DND-41 (cell line): ENCODE measurements around the gene ZNF217.
"Not testable (repeated sequence)": the region's sequence is repeated elsewhere in the genome, so short reads cannot be mapped to it uniquely, and the experiment has no call there.

Source experiments
- ATAC-seq: fragments of 200-7000 bp; cut with Tn5 transposase; 3 replicates; pipeline ENCODE4 v1.9.1; 2021; ENCODE audit warnings: low read depth; ENCODE audit not compliant: insufficient read depth
- DNase-seq: peaks from one replicate; pipeline ENCODE4 v3.0.0-alpha.2; 2020
- H2AFZ ChIP-seq: 2 replicates; pipeline ENCODE4 v1.6.0; 2012; ENCODE audit warnings: low read depth, low read length
- H3K27ac ChIP-seq: 2 replicates; pipeline ENCODE4 v1.5.1; 2012; ENCODE audit warnings: low read length, inconsistent platforms
- H3K27me3 ChIP-seq: fragments of 200-600 bp; sonication (generic); 2 replicates; pipeline ENCODE4 v1.6.0; 2012; ENCODE audit warnings: low read length, mild to moderate bottlenecking, inconsistent platforms; ENCODE audit not compliant: insufficient read depth, poor library complexity
- H3K36me3 ChIP-seq: 2 replicates; pipeline ENCODE4 v1.5.1; 2012; ENCODE audit warnings: low read length, inconsistent platforms; ENCODE audit not compliant: insufficient read depth
- H3K4me1 ChIP-seq: 2 replicates; pipeline ENCODE4 v1.5.1; 2012; ENCODE audit warnings: mild to moderate bottlenecking, low read length; ENCODE audit not compliant: insufficient read depth
- H3K4me2 ChIP-seq: 2 replicates; pipeline ENCODE4 v1.6.0; 2012; ENCODE audit warnings: mild to moderate bottlenecking, moderate library complexity, low read length, inconsistent platforms; ENCODE audit not compliant: insufficient read depth
- H3K4me3 ChIP-seq, 2 experiments: fragments of 200-600 bp in 1 of 2; shearing (Covaris generic) in 1 of 2; 2 replicates each; pipeline ENCODE4 v1.5.1; 2012 to 2016; ENCODE audit warnings: inconsistent platforms in 2 of 2, low read length in 2 of 2, mild to moderate bottlenecking in 2 of 2, low read depth in 1 of 2, moderate library complexity in 1 of 2
- H3K79me2 ChIP-seq: 2 replicates; pipeline ENCODE4 v1.6.0; 2012; ENCODE audit warnings: low read length, inconsistent platforms; ENCODE audit not compliant: insufficient read depth
- H3K9ac ChIP-seq: 2 replicates; pipeline ENCODE4 v1.6.0; 2012; ENCODE audit warnings: low read depth, mild to moderate bottlenecking, inconsistent platforms, low read length, moderate library complexity
- H3K9me3 ChIP-seq: 2 replicates; pipeline ENCODE4 v1.5.1; 2012; ENCODE audit warnings: low read length, moderate library complexity, mild to moderate bottlenecking, inconsistent platforms; ENCODE audit not compliant: insufficient read depth, severe bottlenecking
- H4K20me1 ChIP-seq: 2 replicates; pipeline ENCODE4 v1.6.0; 2012; ENCODE audit warnings: low read length; ENCODE audit not compliant: insufficient read depth
- EZH2 ChIP-seq: IDR thresholded peaks from 3 replicates; pipeline ENCODE4 v1.6.1; 2012; ENCODE audit warnings: borderline replicate concordance, low read depth, mild to moderate bottlenecking, moderate library complexity, low read length, inconsistent platforms; ENCODE audit not compliant: severe bottlenecking
- TF ChIP-seq, protein P1 (sequence below): IDR thresholded peaks from 2 replicates; pipeline ENCODE4 v1.5.1; 2012; ENCODE audit warnings: borderline replicate concordance, low read length, moderate library complexity, mild to moderate bottlenecking; ENCODE audit not compliant: poor library complexity, severe bottlenecking; ENCODE audit errors: extremely low read depth

Gene ZNF217

DNA sequence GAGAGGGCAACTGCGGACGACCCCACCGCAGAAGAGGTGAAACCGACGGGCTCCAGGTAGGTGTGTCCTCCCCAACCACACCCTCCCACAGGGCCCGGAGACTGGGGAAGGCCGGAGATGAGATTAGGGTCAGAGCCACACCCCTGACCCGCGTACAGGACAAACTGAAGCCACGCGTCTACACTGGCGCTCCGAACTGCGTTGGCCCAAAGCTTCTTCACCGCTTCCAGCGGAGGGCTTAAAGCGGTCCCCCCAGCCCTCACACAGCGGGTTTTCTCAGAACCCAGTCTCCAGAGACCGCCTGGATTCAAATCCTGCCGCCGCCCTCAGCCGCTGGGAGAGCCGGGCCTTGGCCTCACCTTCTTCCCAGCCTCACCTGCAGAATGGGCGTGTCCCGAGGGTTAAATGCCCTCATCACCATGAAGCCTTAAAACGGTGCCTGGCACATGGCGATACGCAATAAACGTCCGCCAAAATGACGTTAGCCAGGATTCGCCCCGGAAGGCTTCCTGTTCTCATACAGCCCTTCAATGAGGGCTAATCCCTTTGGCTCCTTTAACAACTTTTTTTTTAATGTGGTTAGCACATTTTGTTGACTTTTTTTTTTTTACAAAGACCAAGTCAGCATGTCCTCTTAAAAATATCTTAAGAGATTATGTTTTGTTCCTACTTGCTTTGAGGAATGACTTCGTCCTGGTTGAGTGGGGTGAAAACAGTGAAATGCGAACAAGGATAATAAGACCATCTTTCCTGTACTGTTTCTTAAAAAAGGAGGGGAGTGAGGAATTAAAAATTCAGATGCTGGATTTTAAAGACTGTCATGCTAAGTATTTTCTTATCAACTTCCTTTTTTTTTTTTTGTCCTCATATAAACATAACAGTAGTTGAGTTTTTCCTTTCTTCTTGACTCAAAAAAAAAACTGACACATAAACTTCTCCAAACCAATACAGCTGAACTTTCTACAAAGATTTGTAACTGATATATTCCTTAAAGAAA is 15.1 kb upstream of the ZNF217 start:
- H2AFZ ChIP-seq = peak overlapping the region; percentile 72
- DNase-seq = peak; percentile 67

DNA sequence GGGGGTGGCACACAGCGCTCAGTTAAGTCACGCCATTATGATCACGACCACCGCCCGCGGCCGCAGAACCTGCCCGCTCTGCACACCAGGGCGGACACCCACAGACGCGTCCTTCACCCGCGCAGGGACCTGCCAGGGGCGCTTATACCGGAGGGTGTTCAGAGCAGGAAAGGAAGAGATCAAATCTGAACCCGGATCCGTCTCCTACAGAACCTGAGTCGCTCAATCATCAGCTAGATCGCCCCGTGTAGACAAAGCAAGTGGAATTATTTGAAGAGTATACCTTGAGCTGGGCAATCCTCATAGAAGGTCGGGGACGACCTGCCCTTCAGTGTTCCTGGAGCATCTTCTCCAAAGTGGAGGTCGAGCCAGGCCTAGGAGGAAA is 14.4 kb upstream of the ZNF217 start:
- H3K4me3 ChIP-seq = peak overlapping the region in 1 of 2 experiments; percentile 53; a peak in 1 of 4 replicates
- ATAC-seq (no peak), DNase-seq (no peak)
- peaks cover 35% of the 10 kb centered on the region for H3K4me1 ChIP-seq
- H3K27ac ChIP-seq = peak overlapping the region; percentile 88
- H3K9me3 ChIP-seq = no peaks in the 10 kb centered on the region
- H3K79me2 ChIP-seq = peaks cover 19% of the 10 kb centered on the region
- no peaks in the 10 kb centered on the region for H4K20me1 ChIP-seq
- no peak overlapping the region; the same call in 1 of the 2 replicates for H3K9ac ChIP-seq
- H3K4me2 ChIP-seq = peak overlapping the region; percentile 59
- no peak overlapping the region for H2AFZ ChIP-seq
- H3K27me3 ChIP-seq = no peaks in the 10 kb centered on the region
- H3K36me3 ChIP-seq = peaks cover 5% of the 10 kb centered on the region; the same call in 1 of the 2 replicates
- TF ChIP-seq, protein P1, sequence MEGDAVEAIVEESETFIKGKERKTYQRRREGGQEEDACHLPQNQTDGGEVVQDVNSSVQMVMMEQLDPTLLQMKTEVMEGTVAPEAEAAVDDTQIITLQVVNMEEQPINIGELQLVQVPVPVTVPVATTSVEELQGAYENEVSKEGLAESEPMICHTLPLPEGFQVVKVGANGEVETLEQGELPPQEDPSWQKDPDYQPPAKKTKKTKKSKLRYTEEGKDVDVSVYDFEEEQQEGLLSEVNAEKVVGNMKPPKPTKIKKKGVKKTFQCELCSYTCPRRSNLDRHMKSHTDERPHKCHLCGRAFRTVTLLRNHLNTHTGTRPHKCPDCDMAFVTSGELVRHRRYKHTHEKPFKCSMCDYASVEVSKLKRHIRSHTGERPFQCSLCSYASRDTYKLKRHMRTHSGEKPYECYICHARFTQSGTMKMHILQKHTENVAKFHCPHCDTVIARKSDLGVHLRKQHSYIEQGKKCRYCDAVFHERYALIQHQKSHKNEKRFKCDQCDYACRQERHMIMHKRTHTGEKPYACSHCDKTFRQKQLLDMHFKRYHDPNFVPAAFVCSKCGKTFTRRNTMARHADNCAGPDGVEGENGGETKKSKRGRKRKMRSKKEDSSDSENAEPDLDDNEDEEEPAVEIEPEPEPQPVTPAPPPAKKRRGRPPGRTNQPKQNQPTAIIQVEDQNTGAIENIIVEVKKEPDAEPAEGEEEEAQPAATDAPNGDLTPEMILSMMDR = no peak
- TF ChIP-seq EZH2 = no peak

More for the DNA sequence above, 15.1 kb upstream of the ZNF217 start:
- ATAC-seq = peak; percentile 35
- H3K79me2 ChIP-seq = peaks cover 19% of the 10 kb centered on the region
- H3K4me2 ChIP-seq = peak overlapping the region; percentile 59
- peak overlapping the region; percentile 20 to 53; a peak in 3 of 4 replicates for H3K4me3 ChIP-seq
- H3K9me3 ChIP-seq = no peaks in the 10 kb centered on the region
- TF ChIP-seq, protein P1 = no peak
- TF ChIP-seq EZH2 = no peak
- peaks cover 5% of the 10 kb centered on the region; the same call in 1 of the 2 replicates for H3K36me3 ChIP-seq
- H3K27me3 ChIP-seq = no peaks in the 10 kb centered on the region
- peak overlapping the region; percentile 88 for H3K27ac ChIP-seq
- peak overlapping the region; percentile 60 for H3K9ac ChIP-seq
- H3K4me1 ChIP-seq = peaks cover 35% of the 10 kb centered on the region
- no peaks in the 10 kb centered on the region for H4K20me1 ChIP-seq

DNA sequence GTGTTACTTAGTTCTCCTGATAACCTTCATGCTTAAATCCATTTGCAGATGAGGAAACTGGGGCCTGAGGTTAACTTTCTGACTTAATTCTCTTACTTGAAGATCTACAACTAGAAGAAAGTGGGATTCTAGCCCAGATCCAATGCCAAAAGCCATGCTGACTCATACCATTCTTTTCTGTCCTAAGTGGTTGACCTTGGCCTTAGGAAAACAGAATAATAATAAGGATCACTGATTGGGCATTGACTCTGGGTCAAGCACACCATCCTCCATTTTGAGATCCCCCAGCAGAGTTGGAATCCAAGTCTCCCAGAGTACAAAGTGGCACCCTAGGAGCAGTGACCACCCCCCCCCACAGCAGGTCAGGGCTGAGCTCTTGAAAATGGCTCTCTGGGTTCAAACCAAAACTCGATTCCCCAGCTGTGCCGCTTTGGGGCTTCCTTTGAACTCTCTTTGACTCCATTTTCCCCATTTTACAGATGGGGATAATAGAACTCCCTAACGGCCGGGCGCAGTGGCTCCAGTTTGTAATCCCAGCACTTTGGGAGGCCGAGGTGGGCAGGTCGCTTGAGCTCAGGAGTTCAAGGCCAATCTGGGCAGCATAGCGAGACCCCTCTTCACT is 12.8 kb upstream of the ZNF217 start:
- H4K20me1 ChIP-seq = no peaks in the 10 kb centered on the region
- H3K4me2 ChIP-seq = no peak overlapping the region
- peaks cover 32% of the 10 kb centered on the region for H3K4me1 ChIP-seq
- no peak overlapping the region for H3K4me3 ChIP-seq
- peaks cover 5% of the 10 kb centered on the region; the same call in 1 of the 2 replicates for H3K36me3 ChIP-seq
- ATAC-seq = no peak
- H3K9ac ChIP-seq = no peak overlapping the region
- no peaks in the 10 kb centered on the region for H3K27me3 ChIP-seq
- no peak overlapping the region for H2AFZ ChIP-seq
- peak; percentile 5 for DNase-seq
- H3K79me2 ChIP-seq = peaks cover 21% of the 10 kb centered on the region
- H3K9me3 ChIP-seq = no peaks in the 10 kb centered on the region
- no peak overlapping the region for H3K27ac ChIP-seq
- TF ChIP-seq, protein P1 = no peak
- no peak for TF ChIP-seq EZH2

DNA sequence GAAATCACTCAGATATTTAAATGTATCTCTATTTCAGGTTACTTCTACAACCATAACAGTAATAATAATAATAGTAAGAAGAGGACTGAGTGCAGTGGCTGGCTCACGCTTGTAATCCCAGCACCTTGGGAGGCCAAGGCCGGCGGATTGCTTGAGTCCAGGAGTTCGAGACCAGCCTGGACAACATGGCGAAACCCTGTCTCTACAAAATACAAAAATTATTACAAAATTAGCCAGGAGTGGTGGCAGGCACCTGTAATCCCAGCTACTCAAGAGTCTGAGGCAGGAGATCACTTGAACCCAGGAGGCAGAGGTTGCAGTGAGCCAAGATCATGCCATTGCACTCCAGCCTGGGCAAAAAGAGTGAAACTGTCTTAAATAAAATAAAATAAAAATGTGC is 11.8 kb upstream of the ZNF217 start:
- not testable (repeated sequence) for H3K9me3 ChIP-seq, H3K36me3 ChIP-seq, H3K27ac ChIP-seq, H3K9ac ChIP-seq, H3K27me3 ChIP-seq, H3K4me2 ChIP-seq, H2AFZ ChIP-seq, H3K4me3 ChIP-seq, H4K20me1 ChIP-seq, ATAC-seq
- DNase-seq = peak; percentile 1
- peaks cover 21% of the 10 kb centered on the region for H3K79me2 ChIP-seq
- peaks cover 26% of the 10 kb centered on the region for H3K4me1 ChIP-seq

DNA sequence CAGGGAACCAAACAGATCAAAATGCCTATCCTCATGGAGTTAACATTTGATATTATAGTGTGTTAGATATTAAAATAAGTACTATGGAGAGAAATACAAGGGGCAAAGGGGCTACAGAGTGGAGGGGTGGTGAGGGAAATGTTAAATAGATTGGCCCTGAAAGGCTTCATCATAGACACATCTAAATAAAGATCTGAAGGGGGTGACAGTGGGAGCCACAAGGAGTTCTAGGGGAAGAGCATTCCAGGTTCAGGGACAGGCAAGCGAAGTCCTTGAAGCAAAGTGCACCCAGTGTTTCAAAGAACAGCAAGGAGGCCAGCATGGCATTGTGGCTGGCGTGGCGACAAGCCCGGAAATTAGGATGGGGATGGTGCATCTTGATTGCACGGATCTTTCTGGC is 11.2 kb upstream of the ZNF217 start:
- H3K4me3 ChIP-seq, H3K9me3 ChIP-seq, H3K27ac ChIP-seq, H3K9ac ChIP-seq, H2AFZ ChIP-seq, H3K36me3 ChIP-seq, ATAC-seq, H4K20me1 ChIP-seq, H3K27me3 ChIP-seq, H3K4me2 ChIP-seq: not testable (repeated sequence)
- Histone ChIP-seq H3K79me2 (peaks cover 23% of the 10 kb centered on the region), H3K4me1 (peaks cover 20% of the 10 kb centered on the region)
- DNase-seq = peak; percentile 1
